GM12878 (cell line): ENCODE data around the gene COL18A1. TPM values are rescaled to one million over a fixed set of nuclear protein-coding genes. Genes with fewer than 3 reads are reported as not detected.

ENCODE experiments used
- ATAC-seq: fragments of 200-7000 bp; cut with Tn5 transposase; 3 replicates; pipeline ENCODE4 v1.9.1; 2020; ENCODE audit warnings: mild to moderate bottlenecking, moderate library complexity
- BruUV-seq: library from RNA; stranded (reverse); fragments of 400-500 nt; replicated peaks from 2 replicates; lab custom pipeline; 2021; lab: Mats Ljungman, UMichigan
- CTCF ChIA-PET: fragments of 300-600 bp; sonication (Branson Sonifier 250); formaldehyde crosslinking; extraction: SDS; loops from one replicate; lab custom pipeline; 2021; ENCODE audit warnings: inconsistent platforms; lab: Yijun Ruan, JAX
- POLR2A ChIA-PET: fragments of 350-600 bp; formaldehyde crosslinking; extraction: SDS; loops from one replicate; lab custom pipeline; 2021; ENCODE audit warnings: inconsistent platforms; lab: Charles Lee
- RAD21 ChIA-PET: fragments of 300-600 bp; sonication (Branson Sonifier 250); formaldehyde crosslinking; loops from one replicate; lab custom pipeline; 2023; ENCODE audit warnings: antibody characterized with exemption; ENCODE audit not compliant: unreplicated experiment; lab: Charles Lee
- SMC1A ChIA-PET: fragments of 300-600 bp; sonication (Branson Sonifier 250); formaldehyde crosslinking; loops from one replicate; lab custom pipeline; 2023; ENCODE audit not compliant: unreplicated experiment, uncharacterized antibody; lab: Charles Lee
- DNase-seq: peaks from one replicate; pipeline ENCODE4 v3.0.0-alpha.2; 2011; ENCODE audit warnings: low read depth, low spot score
- FAIRE-seq: peaks from 3 replicates; lab custom pipeline; 2011; peaks lifted over from hg19 to GRCh38; lab: Jason Lieb, UNC
- H2AFZ ChIP-seq: 2 replicates; pipeline ENCODE4 v1.6.0; 2011; ENCODE audit warnings: low read depth, low read length, control low read depth; ENCODE audit not compliant: control insufficient read depth
- H3K27ac ChIP-seq: 2 replicates; pipeline ENCODE4 v1.5.1; 2011; ENCODE audit warnings: control low read depth; ENCODE audit not compliant: control insufficient read depth, insufficient read depth
- H3K27me3 ChIP-seq, 2 experiments: replicated peaks in 1 of 2; 2 replicates each; pipeline versions ENCODE4 v1.6.0 to v1.6.1; 2011; ENCODE audit warnings: low read length in 1 of 2; ENCODE audit not compliant: control insufficient read depth in 2 of 2, insufficient read depth in 2 of 2
- H3K36me3 ChIP-seq, 2 experiments: 2 replicates each; pipeline ENCODE4 v1.5.1; 2011; ENCODE audit warnings: low read length in 1 of 2; ENCODE audit not compliant: control insufficient read depth in 2 of 2, insufficient read depth in 2 of 2
- H3K4me1 ChIP-seq: 2 replicates; pipeline ENCODE4 v1.6.1; 2011; ENCODE audit warnings: mild to moderate bottlenecking, low read length, moderate library complexity, mixed read lengths; ENCODE audit not compliant: control insufficient read depth, insufficient read depth
- H3K4me2 ChIP-seq: 2 replicates; pipeline ENCODE4 v1.6.0; 2011; ENCODE audit warnings: control low read depth; ENCODE audit not compliant: control insufficient read depth, insufficient read depth
- H3K4me3 ChIP-seq: fragments of 200-600 bp; sonication (generic); 2 replicates; pipeline ENCODE4 v1.5.1; 2016
- H3K79me2 ChIP-seq: 2 replicates; pipeline ENCODE4 v1.6.0; 2011; ENCODE audit warnings: low read length; ENCODE audit not compliant: control insufficient read depth, insufficient read depth
- H3K9ac ChIP-seq: 2 replicates; pipeline ENCODE4 v1.8.0; 2011; ENCODE audit warnings: low read length, control low read depth, mixed read lengths; ENCODE audit not compliant: control insufficient read depth, insufficient read depth
- H3K9me3 ChIP-seq: replicated peaks from 3 replicates; pipeline ENCODE4 v1.5.1; 2011; ENCODE audit warnings: mild to moderate bottlenecking, low read length; ENCODE audit not compliant: control insufficient read depth, insufficient read depth
- H4K20me1 ChIP-seq: 2 replicates; pipeline ENCODE4 v1.6.0; 2011; ENCODE audit not compliant: control insufficient read depth, insufficient read depth
- BCL11A ChIP-seq: IDR thresholded peaks from 2 replicates; pipeline ENCODE4 v1.6.1; 2011; ENCODE audit warnings: low read depth, low read length
- CEBPB ChIP-seq, 2 experiments: fragments of 150-350 bp in 1 of 2; IDR thresholded peaks; 2 replicates each; pipeline ENCODE4 v1.6.1; 2012 to 2014; ENCODE audit warnings: low read depth in 2 of 2, low read length in 2 of 2, borderline replicate concordance in 1 of 2, inconsistent platforms in 1 of 2
- JUND ChIP-seq: IDR thresholded peaks from 2 replicates; pipeline ENCODE4 v1.6.1; 2012; ENCODE audit warnings: low read depth, mild to moderate bottlenecking, low read length, improper control_type of control experiment, moderate library complexity
- SMAD5 ChIP-seq: IDR thresholded peaks from 2 replicates; pipeline ENCODE4 v1.6.1; 2016; ENCODE audit warnings: antibody characterized with exemption, low read depth
- WGBS: methylation state at CpG from one replicate; pipeline ENCODE4 v1.1.6; 2016; ENCODE audit warnings: low lambda C conversion rate; ENCODE audit not compliant: insufficient replicate concordance, insufficient coverage; ENCODE audit errors: missing lambda C conversion rate; 5-methylcytosine and 5-hydroxymethylcytosine counted together
- in situ Hi-C: fragments of 300-500 bp; cut with MboI; formaldehyde crosslinking; loops from 9 replicates; pipeline ENCODE4 v1.14.3; 2018; ENCODE audit warnings: mixed read lengths
- intact Hi-C: fragments of 100-400 bp; cut with micrococcal nuclease; formaldehyde crosslinking; loops from one replicate; pipeline ENCODE4 v1.14.2; 2022; ENCODE audit not compliant: unreplicated experiment
- polyA plus RNA-seq, 11 experiments: library from polyadenylated mRNA; depleted of rRNA in 4 of 11; unstranded in 6 of 11; stranded (reverse) in 5 of 11; fragments of >200 nt; fragmentation: Nextera tagmentation in 4 of 11; fragmentation: Illumina TruSeq in 1 of 11; extraction: Ambion mirVana in 4 of 11; extraction: Trizol in 1 of 11; gene quantifications; 1 replicate in 1 of 11; 2 replicates in 10 of 11; pipeline versions ENCODE4 v1.2.1 to v1.2.3, GENCODE V29; 2011 to 2016; ENCODE audit warnings: inconsistent platforms in 2 of 11, missing spikeins in 2 of 11, low read depth in 1 of 11
- total RNA-seq, 4 experiments: library from RNA; depleted of rRNA in 3 of 4; stranded (reverse); fragments of >200 nt in 3 of 4; fragmentation: Illumina TruSeq in 1 of 4; extraction: Trizol in 1 of 4; gene quantifications; 2 replicates each; pipeline versions ENCODE4 v1.2.1 to v1.2.3, GENCODE V29; 2013 to 2021
- TF ChIP-seq, protein P1 (sequence below): fragments of 450-650 bp; IDR thresholded peaks from 2 replicates; pipeline ENCODE4 v1.6.1; 2018; ENCODE audit warnings: mild to moderate bottlenecking, low read depth, moderate library complexity; ENCODE audit not compliant: partially characterized antibody
- TF ChIP-seq, protein P2 (sequence below): fragments of 450-650 bp; formaldehyde crosslinking; IDR thresholded peaks from 2 replicates; pipeline ENCODE4 v1.5.0; 2022; ENCODE audit warnings: mild to moderate bottlenecking, missing genetic modification characterization

COL18A1 gene
- total and polyA plus RNA-seq, 10 of the 15 experiments (the other 5 are each of a cell fraction or from before 2014, with no cell fraction given) = under 0.01 to 0.49 (median 0.09) TPM; not detected in 3

DNA sequence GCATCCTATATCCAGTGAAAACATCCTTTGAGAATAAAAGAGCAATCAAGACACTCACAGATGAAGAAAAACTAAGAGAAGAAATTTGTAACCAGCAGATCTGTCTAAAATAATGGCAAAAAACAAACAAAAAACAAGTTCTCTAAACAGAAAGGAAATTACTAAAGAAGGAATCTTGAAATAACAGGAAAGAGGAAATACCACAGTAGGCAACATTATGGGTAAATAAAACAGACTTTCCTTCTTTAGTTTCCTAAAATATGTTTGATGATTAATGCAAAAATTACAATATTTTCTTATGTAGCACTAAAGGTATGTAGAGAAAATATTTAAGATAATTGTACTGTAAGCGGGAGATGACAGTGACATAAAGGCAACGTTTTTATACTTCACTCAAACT lies 113.8 kb downstream of the COL18A1 start:
- Histone ChIP-seq H3K9me3 (peaks cover 22% of the 10 kb centered on the region), H3K79me2 (no peaks in the 10 kb centered on the region; the same call in 1 of the 2 replicates), H3K36me3 (peaks cover 11 to 13% of the 10 kb centered on the region in 2 experiments; a peak in 3 of 4 replicates), H3K27ac (no peak overlapping the region), H2AFZ (no peak overlapping the region), H4K20me1 (no peaks in the 10 kb centered on the region), H3K27me3 (no peaks in the 10 kb centered on the region), H3K9ac (no peak overlapping the region), H3K4me3 (no peak overlapping the region), H3K4me1 (no peaks in the 10 kb centered on the region), H3K4me2 (no peak overlapping the region)
- POLR2A ChIA-PET = no interaction called here
- WGBS = 93% methylated on average over 2 of the region's 2 CpGs
- SMC1A ChIA-PET = no interaction called here
- intact Hi-C loops (no loop called here), in situ Hi-C loops (no loop called here)
- CTCF ChIA-PET = no interaction called here
- BruUV-seq = no TSS peak
- FAIRE-seq (no peak), DNase-seq (no peak), ATAC-seq (no peak)
- RAD21 ChIA-PET = no interaction called here
- TF ChIP-seq CEBPB (IDR thresholded peaks at IDR 0.05; ENCODE audit: borderline replicate concordance in 1 of 2, low read depth in 2 of 2, low read length in 2 of 2) (no peak), JUND (no peak), BCL11A (no peak), SMAD5 (no peak)
- TF ChIP-seq, protein P1, sequence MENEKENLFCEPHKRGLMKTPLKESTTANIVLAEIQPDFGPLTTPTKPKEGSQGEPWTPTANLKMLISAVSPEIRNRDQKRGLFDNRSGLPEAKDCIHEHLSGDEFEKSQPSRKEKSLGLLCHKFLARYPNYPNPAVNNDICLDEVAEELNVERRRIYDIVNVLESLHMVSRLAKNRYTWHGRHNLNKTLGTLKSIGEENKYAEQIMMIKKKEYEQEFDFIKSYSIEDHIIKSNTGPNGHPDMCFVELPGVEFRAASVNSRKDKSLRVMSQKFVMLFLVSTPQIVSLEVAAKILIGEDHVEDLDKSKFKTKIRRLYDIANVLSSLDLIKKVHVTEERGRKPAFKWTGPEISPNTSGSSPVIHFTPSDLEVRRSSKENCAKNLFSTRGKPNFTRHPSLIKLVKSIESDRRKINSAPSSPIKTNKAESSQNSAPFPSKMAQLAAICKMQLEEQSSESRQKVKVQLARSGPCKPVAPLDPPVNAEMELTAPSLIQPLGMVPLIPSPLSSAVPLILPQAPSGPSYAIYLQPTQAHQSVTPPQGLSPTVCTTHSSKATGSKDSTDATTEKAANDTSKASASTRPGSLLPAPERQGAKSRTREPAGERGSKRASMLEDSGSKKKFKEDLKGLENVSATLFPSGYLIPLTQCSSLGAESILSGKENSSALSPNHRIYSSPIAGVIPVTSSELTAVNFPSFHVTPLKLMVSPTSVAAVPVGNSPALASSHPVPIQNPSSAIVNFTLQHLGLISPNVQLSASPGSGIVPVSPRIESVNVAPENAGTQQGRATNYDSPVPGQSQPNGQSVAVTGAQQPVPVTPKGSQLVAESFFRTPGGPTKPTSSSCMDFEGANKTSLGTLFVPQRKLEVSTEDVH = no peak
- TF ChIP-seq, protein P2, sequence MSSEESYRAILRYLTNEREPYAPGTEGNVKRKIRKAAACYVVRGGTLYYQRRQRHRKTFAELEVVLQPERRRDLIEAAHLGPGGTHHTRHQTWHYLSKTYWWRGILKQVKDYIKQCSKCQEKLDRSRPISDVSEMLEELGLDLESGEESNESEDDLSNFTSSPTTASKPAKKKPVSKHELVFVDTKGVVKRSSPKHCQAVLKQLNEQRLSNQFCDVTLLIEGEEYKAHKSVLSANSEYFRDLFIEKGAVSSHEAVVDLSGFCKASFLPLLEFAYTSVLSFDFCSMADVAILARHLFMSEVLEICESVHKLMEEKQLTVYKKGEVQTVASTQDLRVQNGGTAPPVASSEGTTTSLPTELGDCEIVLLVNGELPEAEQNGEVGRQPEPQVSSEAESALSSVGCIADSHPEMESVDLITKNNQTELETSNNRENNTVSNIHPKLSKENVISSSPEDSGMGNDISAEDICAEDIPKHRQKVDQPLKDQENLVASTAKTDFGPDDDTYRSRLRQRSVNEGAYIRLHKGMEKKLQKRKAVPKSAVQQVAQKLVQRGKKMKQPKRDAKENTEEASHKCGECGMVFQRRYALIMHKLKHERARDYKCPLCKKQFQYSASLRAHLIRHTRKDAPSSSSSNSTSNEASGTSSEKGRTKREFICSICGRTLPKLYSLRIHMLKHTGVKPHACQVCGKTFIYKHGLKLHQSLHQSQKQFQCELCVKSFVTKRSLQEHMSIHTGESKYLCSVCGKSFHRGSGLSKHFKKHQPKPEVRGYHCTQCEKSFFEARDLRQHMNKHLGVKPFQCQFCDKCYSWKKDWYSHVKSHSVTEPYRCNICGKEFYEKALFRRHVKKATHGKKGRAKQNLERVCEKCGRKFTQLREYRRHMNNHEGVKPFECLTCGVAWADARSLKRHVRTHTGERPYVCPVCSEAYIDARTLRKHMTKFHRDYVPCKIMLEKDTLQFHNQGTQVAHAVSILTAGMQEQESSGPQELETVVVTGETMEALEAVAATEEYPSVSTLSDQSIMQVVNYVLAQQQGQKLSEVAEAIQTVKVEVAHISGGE = no peak
